HepG2 (cell line): Measurements from ENCODE around the gene ACTL6A. TPM values are rescaled to one million over a fixed set of nuclear protein-coding genes. Genes with fewer than 3 reads are reported as not detected.

Source experiments
- ADNP ChIP-seq: sonication (generic); formaldehyde crosslinking; IDR thresholded peaks from 2 replicates; pipeline ENCODE4 v1.4.0; 2020; ENCODE audit warnings: missing genetic modification reagents
- ATF1 ChIP-seq: IDR thresholded peaks from 2 replicates; pipeline ENCODE4 v1.6.1; 2016; ENCODE audit warnings: mild to moderate bottlenecking, control low read depth
- CBX2 ChIP-seq, 2 experiments: fragments of 200-600 bp in 1 of 2; sonication (generic); formaldehyde crosslinking in 1 of 2; IDR thresholded peaks; 2 replicates each; pipeline versions ENCODE4 v1.7.0 to v1.8.1; 2018 to 2022; ENCODE audit warnings: low read depth in 2 of 2, low read length in 1 of 2, mild to moderate bottlenecking in 1 of 2, missing genetic modification reagents in 1 of 2
- CBX5 ChIP-seq: sonication (generic); formaldehyde crosslinking; IDR thresholded peaks from 2 replicates; pipeline ENCODE4 v1.4.0; 2020; ENCODE audit warnings: missing genetic modification reagents, borderline replicate concordance
- DNMT3B ChIP-seq: conservative IDR thresholded peaks from 2 replicates; pipeline ENCODE4 v1.6.1; 2016; ENCODE audit warnings: missing biosample characterization, control low read depth
- ERF ChIP-seq: IDR thresholded peaks from 2 replicates; pipeline ENCODE4 v1.6.1; 2018; ENCODE audit warnings: missing biosample characterization, missing genetic modification reagents
- FOSL2 ChIP-seq: sonication (generic); formaldehyde crosslinking; IDR thresholded peaks from 2 replicates; pipeline ENCODE4 v1.4.0; 2020; ENCODE audit warnings: missing genetic modification reagents
- FOXP1 ChIP-seq, 2 experiments: fragments of 450-650 bp in 1 of 2; IDR thresholded peaks; 2 replicates each; pipeline ENCODE4 v1.6.1; 2017 to 2018; ENCODE audit warnings: antibody characterized with exemption in 1 of 2
- KLF9 ChIP-seq: IDR thresholded peaks from 2 replicates; pipeline ENCODE4 v1.6.1; 2016; ENCODE audit warnings: low read depth
- MTA1 ChIP-seq: sonication (generic); formaldehyde crosslinking; IDR thresholded peaks from 2 replicates; pipeline ENCODE4 v1.4.0; 2020; ENCODE audit warnings: missing genetic modification reagents, mild to moderate bottlenecking, borderline replicate concordance
- POLR2G ChIP-seq: fragments of 200-400 bp; formaldehyde crosslinking; IDR thresholded peaks from 2 replicates; pipeline ENCODE4 v1.6.1; 2018; ENCODE audit warnings: mild to moderate bottlenecking, low read depth, low read length, moderate library complexity
- SKI ChIP-seq: fragments of 450-650 bp; IDR thresholded peaks from one replicate; pipeline ENCODE4 v1.6.1; 2018; ENCODE audit warnings: mild to moderate bottlenecking; ENCODE audit not compliant: partially characterized antibody
- SMAD1 ChIP-seq: sonication (generic); formaldehyde crosslinking; IDR thresholded peaks from 2 replicates; pipeline ENCODE4 v1.4.0; 2020; ENCODE audit warnings: missing genetic modification reagents, low read depth, mild to moderate bottlenecking, borderline replicate concordance
- TARDBP ChIP-seq: sonication (generic); formaldehyde crosslinking; IDR thresholded peaks from 2 replicates; pipeline ENCODE4 v1.8.0; 2022; ENCODE audit warnings: mild to moderate bottlenecking, missing genetic modification reagents
- TBP ChIP-seq: sonication (generic); formaldehyde crosslinking; IDR thresholded peaks from 2 replicates; pipeline ENCODE4 v1.5.0; 2020; ENCODE audit warnings: missing genetic modification reagents
- YEATS4 ChIP-seq: sonication (generic); formaldehyde crosslinking; IDR thresholded peaks from 2 replicates; pipeline ENCODE4 v1.4.0; 2020; ENCODE audit warnings: missing genetic modification reagents, borderline replicate concordance
- ZNF136 ChIP-seq: sonication (generic); formaldehyde crosslinking; IDR thresholded peaks from 2 replicates; pipeline ENCODE4 v1.8.1; 2022; ENCODE audit warnings: low read depth, mild to moderate bottlenecking, moderate library complexity, missing genetic modification reagents
- ZNF232 ChIP-seq: sonication (generic); formaldehyde crosslinking; IDR thresholded peaks from 2 replicates; pipeline ENCODE4 v1.4.0; 2020; ENCODE audit warnings: missing genetic modification reagents, borderline replicate concordance
- ZNF280B ChIP-seq: sonication (generic); formaldehyde crosslinking; IDR thresholded peaks from 2 replicates; pipeline ENCODE4 v1.5.0; 2020; ENCODE audit warnings: missing genetic modification reagents, mild to moderate bottlenecking, borderline replicate concordance
- ZNF576 ChIP-seq: sonication (generic); formaldehyde crosslinking; IDR thresholded peaks from 2 replicates; pipeline ENCODE4 v1.4.0; 2020; ENCODE audit warnings: mild to moderate bottlenecking, missing genetic modification reagents
- ZNF589 ChIP-seq: sonication (generic); formaldehyde crosslinking; conservative IDR thresholded peaks from 2 replicates; pipeline ENCODE4 v1.8.0; 2022; ENCODE audit warnings: mild to moderate bottlenecking, moderate library complexity, missing genetic modification reagents
- ZNF7 ChIP-seq: IDR thresholded peaks from 2 replicates; pipeline ENCODE4 v1.6.1; 2016; ENCODE audit warnings: missing biosample characterization, missing genetic modification reagents
- ZXDC ChIP-seq: sonication (generic); formaldehyde crosslinking; IDR thresholded peaks from 2 replicates; pipeline ENCODE4 v1.5.0; 2020; ENCODE audit warnings: mild to moderate bottlenecking, missing genetic modification reagents
- polyA plus RNA-seq, 8 experiments: library from polyadenylated mRNA; depleted of rRNA in 3 of 8; stranded (reverse) in 7 of 8; unstranded in 1 of 8; fragments of >200 nt; fragmentation: Illumina TruSeq in 4 of 8; extraction: Trizol in 4 of 8; gene quantifications; 2 replicates each; pipeline versions ENCODE4 v1.2.1 to v1.2.3, GENCODE V29; 2011 to 2016; ENCODE audit warnings: low read depth in 4 of 8, missing spikeins in 1 of 8, mixed read lengths in 1 of 8; ENCODE audit not compliant: insufficient read depth in 1 of 8
- total RNA-seq, 5 experiments: library from RNA; depleted of rRNA; stranded (reverse); fragments of >200 nt; fragmentation: Illumina TruSeq; extraction: Trizol; gene quantifications; 2 replicates each; pipeline ENCODE4 v1.2.3, GENCODE V29; 2016; ENCODE audit warnings: low read depth in 1 of 5
- TF ChIP-seq, protein P1 (sequence below): sonication (generic); formaldehyde crosslinking; IDR thresholded peaks from 2 replicates; pipeline ENCODE4 v1.5.0; 2020; ENCODE audit warnings: mild to moderate bottlenecking, missing genetic modification reagents

The ACTL6A gene
- total and polyA plus RNA-seq, 2 of the 13 experiments (the other 11 are each of a cell fraction or from before 2014, with no cell fraction given), result 58.1 to 84.1 TPM

DNA sequence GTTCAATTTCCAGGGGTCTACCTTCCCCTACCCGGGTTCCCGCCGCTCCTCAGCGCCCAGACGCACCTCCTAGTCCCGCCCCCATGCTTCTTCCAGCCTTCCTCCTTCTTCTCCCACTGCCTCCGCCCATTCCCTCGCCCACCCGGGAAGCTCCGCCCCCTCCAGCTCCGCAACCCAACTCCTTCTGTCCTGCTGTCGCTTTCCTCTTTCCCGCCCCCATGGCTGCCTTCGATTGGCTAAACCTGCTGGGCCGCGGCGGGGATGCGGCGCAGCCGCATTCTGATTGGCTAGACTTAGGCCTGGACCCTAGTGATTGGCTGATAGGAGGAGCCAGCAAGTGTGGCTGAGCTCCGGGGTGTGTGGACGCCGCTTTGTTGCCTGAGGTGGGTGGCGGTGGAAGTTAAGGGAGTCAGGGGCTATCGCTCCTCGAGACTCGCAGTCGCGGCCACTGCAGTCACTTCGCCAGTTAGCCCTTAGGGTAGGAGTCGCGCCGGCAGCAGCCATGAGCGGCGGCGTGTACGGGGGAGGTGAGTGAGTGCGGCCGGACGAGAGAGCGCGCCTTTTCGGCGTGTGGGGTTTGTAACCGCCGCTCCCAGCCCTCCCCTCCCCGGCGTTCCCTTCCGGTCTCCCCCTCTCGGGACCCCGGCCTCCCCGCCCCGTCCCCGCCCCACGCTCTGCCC is at the start of gene ACTL6A (continued):
- TF ChIP-seq ZXDC (no peak), ZNF7 (CRISPR knock-in tag) (no peak), CBX5 (CRISPR knock-in tag) (peak; percentile 50; the same call in 1 of the 2 replicates), FOSL2 (CRISPR knock-in tag) (no peak; the same call in 1 of the 2 replicates), ZNF136 (no peak), ADNP (CRISPR knock-in tag) (no peak), ZNF280B (CRISPR knock-in tag) (peak; percentile 23; the same call in 1 of the 2 replicates), FOXP1 (IDR thresholded peaks at IDR 0.05) (no peak), FOXP1 (CRISPR knock-in tag; IDR thresholded peaks at IDR 0.05) (no peak; the same call in 1 of the 2 replicates), ZNF589 (CRISPR knock-in tag) (0 out of 2 replicates have a peak, but pooled peaks have one; percentile 41), CBX2 (IDR thresholded peaks at IDR 0.05; ENCODE audit: low read depth, low read length) (no peak), CBX2 (CRISPR knock-in tag; IDR thresholded peaks at IDR 0.05; ENCODE audit: low read depth) (no peak), ERF (no peak; the same call in none of the 2 replicates), YEATS4 (CRISPR knock-in tag) (peak; percentile 91; the same call in 1 of the 2 replicates), DNMT3B (CRISPR knock-in tag) (no peak), ZNF576 (CRISPR knock-in tag) (no peak), POLR2G (peak; percentile 93), MTA1 (no peak), ZNF232 (no peak), ATF1 (CRISPR knock-in tag) (peak; percentile 86), TBP (CRISPR knock-in tag) (no peak), SKI (no peak), TARDBP (peak; percentile 61; the same call in 1 of the 2 replicates), KLF9 (CRISPR knock-in tag) (no peak), SMAD1 (CRISPR knock-in tag) (no peak)
- TF ChIP-seq, protein P1, sequence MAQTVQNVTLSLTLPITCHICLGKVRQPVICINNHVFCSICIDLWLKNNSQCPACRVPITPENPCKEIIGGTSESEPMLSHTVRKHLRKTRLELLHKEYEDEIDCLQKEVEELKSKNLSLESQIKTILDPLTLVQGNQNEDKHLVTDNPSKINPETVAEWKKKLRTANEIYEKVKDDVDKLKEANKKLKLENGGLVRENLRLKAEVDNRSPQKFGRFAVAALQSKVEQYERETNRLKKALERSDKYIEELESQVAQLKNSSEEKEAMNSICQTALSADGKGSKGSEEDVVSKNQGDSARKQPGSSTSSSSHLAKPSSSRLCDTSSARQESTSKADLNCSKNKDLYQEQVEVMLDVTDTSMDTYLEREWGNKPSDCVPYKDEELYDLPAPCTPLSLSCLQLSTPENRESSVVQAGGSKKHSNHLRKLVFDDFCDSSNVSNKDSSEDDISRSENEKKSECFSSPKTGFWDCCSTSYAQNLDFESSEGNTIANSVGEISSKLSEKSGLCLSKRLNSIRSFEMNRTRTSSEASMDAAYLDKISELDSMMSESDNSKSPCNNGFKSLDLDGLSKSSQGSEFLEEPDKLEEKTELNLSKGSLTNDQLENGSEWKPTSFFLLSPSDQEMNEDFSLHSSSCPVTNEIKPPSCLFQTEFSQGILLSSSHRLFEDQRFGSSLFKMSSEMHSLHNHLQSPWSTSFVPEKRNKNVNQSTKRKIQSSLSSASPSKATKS, result no peak
